Activated naive CD8-positive, alpha-beta T cell treated with anti-CD3 and anti-CD28 coated beads, Interleukin-2, amount 50 U/mL, for 16 hours (primary cell): Measurements from ENCODE around the gene AMH.
"Not testable (repeated sequence)": the region's sequence is repeated elsewhere in the genome, so short reads cannot be mapped to it uniquely, and the experiment has no call there.

Source experiments
- DNase-seq: peaks from one replicate; pipeline ENCODE4 v3.0.0-alpha.2; 2020; ENCODE audit warnings: low read depth, low spot score

The AMH gene

DNA sequence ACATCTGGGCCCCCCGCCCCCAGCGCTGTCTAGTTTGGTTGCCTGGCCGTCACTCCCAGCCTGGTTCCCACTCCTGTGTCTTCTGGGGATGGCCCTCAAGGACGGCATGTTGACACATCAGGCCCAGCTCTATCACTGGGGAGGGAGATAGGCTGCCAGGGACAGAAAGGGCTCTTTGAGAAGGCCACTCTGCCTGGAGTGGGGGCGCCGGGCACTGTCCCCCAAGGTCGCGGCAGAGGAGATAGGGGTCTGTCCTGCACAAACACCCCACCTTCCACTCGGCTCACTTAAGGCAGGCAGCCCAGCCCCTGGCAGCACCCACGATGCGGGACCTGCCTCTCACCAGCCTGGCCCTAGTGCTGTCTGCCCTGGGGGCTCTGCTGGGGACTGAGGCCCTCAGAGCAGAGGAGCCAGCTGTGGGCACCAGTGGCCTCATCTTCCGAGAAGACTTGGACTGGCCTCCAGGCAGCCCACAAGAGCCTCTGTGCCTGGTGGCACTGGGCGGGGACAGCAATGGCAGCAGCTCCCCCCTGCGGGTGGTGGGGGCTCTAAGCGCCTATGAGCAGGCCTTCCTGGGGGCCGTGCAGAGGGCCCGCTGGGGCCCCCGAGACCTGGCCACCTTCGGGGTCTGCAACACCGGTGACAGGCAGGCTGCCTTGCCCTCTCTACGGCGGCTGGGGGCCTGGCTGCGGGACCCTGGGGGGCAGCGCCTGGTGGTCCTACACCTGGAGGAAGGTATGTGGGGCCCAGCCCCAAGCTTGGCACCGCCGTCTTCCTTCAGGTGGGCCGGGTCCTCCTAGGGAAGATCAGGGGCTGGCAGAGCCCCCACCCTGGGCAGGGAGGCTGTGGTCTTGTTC is at the start of gene AMH:
TSS of gene AMH (plus strand) at position 314 of the 857 bp plus-strand sequence. CDS start at position 324, 10 bp downstream.
- no peak for DNase-seq

GRCh38 chr19:2199861-2200623 is 49.1 kb upstream of the AMH start:
- no peak for DNase-seq

- not testable (repeated sequence) for DNase-seq
Observed at GRCh38 chr19:2200624-2201294, 48.4 kb upstream of the AMH start.

GRCh38 chr19:2201473-2202148 is 47.5 kb upstream of the AMH start:
- DNase-seq: no peak

DNA sequence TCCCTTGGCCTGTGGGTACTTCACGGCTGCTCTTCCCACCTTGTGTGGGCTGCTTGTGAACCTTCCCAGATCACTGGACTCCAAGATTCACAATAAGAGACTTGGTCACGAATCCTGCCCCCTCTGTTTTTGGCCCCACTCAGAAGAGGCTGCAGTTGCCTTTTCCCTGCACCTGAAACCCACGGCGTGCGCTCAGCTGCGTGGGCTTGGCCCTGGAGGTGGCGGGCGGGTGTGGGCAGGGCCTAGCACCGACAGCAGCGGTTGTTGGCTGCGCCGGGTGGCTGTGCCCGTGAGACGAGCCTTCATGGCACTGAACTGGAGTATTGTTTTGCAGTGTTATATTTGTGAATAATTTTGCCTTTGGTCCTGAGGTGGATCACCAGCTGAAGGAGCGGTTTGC is 46.8 kb upstream of the AMH start:
- no peak for DNase-seq

- DNase-seq: no peak
Observed at GRCh38 chr19:2207008-2207407, 42.1 kb upstream of the AMH start.

GRCh38 chr19:2207991-2208860 is 40.9 kb upstream of the AMH start:
- DNase-seq: no peak

GRCh38 chr19:2208975-2209374 is 40.1 kb upstream of the AMH start:
- DNase-seq: no peak

GRCh38 chr19:2209408-2209807 is 39.7 kb upstream of the AMH start:
- no peak for DNase-seq

DNA sequence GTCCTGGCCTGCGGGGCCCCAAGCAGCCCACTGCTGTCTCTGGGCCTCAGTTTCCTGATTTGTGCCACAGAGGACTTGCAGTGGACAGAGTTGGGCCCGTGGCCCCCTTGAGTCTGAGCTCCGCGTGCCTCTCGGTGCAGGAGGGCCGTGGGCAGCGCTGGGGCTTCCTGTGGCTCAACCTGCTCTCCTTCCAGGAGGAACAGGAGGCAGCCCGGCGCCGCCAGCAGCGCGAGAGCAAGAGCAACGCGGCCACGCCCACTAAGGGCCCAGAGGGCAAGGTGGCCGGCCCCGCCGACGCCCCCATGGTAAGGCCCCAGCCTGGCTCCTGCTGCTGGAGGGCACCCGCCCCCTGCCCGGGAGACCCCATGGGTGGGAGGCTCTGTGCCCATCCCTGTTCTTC is 38.9 kb upstream of the AMH start:
- no peak for DNase-seq

GRCh38 chr19:2210987-2211740 is 38.0 kb upstream of the AMH start:
- DNase-seq: no peak

- no peak for DNase-seq
Observed at GRCh38 chr19:2212861-2213711, 36.0 kb upstream of the AMH start.

- DNase-seq: no peak
Observed at GRCh38 chr19:2213799-2214198, 35.3 kb upstream of the AMH start.

- no peak for DNase-seq
Observed at GRCh38 chr19:2214251-2214650, 34.9 kb upstream of the AMH start.

DNA sequence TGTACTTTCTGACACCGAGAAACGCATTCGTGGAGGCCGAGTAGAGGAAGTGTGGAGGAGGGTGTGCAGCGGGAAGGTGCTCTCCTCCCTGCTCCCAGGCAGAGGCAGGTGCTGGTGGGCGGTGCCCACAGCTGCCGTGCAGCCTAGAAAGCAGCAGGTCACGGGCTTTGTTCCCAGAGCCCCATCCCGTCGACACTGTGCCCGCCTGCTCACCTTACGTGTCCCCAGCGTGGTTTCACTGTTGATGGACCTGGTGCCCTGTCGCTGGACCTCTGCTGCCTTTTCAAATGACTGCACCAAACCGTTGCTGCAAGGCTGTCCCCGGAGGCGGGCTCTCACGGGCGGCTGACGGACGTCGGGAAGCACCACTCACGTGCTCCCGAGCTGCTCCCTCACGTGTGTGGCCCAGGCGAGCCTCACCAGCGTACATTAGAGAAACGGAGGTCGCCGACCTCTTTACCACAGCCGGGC is 33.8 kb upstream of the AMH start:
- no peak for DNase-seq

DNA sequence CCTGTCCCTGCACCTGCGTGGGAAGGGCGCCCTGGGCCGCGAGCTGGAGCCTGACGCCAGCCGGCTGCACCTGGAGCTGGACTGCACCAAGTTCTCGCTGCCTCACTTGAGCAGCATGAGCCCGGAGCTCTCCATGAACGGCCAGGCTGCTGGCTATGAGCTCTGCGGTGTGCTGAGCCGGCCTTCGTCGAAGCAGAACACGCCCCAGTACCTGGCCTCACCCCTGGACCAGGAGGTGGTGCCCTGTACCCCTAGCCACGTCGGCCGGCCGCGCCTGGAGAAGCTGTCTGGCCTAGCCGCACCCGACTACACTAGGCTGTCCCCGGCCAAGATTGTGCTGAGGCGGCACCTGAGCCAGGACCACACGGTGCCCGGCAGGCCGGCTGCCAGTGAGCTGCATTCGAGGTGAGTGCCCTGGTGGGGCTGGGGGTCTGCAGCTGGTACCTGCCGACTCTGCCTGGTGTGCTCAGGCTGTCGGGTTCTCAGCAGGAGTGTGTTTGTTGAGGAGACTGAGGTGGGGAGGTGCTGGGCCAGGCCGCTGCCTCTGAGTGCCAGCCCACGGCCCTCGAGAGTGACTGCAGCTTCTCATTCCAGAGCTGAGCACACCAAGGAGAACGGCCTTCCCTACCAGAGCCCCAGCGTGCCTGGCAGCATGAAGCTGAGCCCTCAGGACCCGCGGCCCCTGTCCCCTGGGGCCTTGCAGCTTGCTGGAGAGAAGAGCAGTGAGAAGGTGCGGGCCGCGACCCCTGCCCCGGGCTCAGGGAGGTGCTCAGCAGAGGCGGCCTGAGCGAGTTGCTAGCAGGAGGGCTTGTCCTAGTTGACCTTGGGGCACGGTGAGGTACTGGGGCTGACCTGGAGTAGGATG is 32.5 kb upstream of the AMH start:
- no peak for DNase-seq

DNA sequence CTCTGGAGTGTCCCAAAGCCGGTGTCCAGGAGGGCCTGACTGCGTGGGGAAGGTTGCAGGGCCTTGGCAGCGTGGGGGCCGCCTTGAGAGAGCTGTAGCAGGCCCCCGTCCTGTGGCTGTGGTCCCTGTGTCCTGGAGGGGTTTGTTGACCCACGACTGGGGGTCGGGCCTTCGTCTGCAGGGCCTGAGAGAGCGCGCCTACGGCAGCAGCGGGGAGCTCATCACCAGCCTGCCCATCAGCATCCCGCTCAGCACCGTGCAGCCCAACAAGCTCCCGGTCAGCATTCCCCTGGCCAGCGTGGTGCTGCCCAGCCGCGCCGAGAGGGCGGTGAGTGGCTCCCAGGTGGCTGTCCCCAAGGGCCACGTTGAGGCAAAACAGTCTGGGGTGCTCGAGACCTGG is 31.5 kb upstream of the AMH start:
- DNase-seq: no peak

DNA sequence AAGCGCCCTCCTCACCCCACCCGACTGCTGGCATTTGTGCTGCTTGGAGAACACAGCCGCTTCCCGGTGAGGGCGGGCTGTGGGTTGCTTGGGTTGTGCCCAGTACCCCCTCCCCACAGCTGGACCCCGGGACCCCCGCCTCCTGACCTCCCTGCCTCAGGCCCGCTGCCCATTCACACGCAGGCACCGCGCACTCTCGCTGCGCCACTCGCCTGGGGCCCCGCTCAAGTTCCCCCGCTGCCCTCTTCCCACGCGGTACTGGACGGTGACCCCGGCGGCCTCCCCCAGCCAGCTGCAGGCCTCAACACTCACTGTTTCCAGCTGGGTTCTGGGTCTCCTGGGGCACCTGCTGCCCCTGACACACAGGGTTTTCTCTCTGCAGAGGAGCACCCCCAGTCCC is 29.4 kb upstream of the AMH start:
- DNase-seq: no peak
